Kidney (tissue), 14 donors: Measurements from ENCODE around the gene HNRNPAB. TPM values are rescaled to one million over a fixed set of nuclear protein-coding genes. Genes with fewer than 3 reads are reported as not detected.

Source experiments
- DNase-seq, 5 donors: peaks; one replicate each; pipeline ENCODE4 v3.0.0-alpha.2; 2013 to 2020
- FAIRE-seq: peaks from 2 replicates; lab custom pipeline; 2012; peaks lifted over from hg19 to GRCh38; lab: Jason Lieb, UNC
- H3K27ac ChIP-seq, 2 donors: one replicate each; pipeline ENCODE4 v1.7.0; 2013; ENCODE audit warnings: low read depth in 2 of 2, low read length in 2 of 2, inconsistent platforms in 1 of 2
- H3K27me3 ChIP-seq: one replicate; pipeline ENCODE4 v1.7.1; 2013; ENCODE audit warnings: low read length, inconsistent platforms; ENCODE audit not compliant: control insufficient read depth, insufficient read depth
- H3K36me3 ChIP-seq, 3 donors: one replicate each; pipeline versions ENCODE4 v1.7.0 to v1.7.1; 2013; ENCODE audit warnings: low read length in 3 of 3, control low read depth in 1 of 3, inconsistent platforms in 1 of 3; ENCODE audit not compliant: insufficient read depth in 3 of 3, control insufficient read depth in 2 of 3
- H3K4me1 ChIP-seq, 3 donors: one replicate each; pipeline versions ENCODE4 v1.7.0 to v1.7.1; 2013; ENCODE audit warnings: low read length in 3 of 3, inconsistent platforms in 1 of 3, low read depth in 1 of 3; ENCODE audit not compliant: control insufficient read depth in 2 of 3, insufficient read depth in 2 of 3
- H3K4me3 ChIP-seq, 3 donors: one replicate each; pipeline versions ENCODE4 v1.7.0 to v1.8.1; 2013; ENCODE audit warnings: low read length in 3 of 3, control low read depth in 1 of 3, inconsistent platforms in 1 of 3
- H3K9ac ChIP-seq, 3 donors: one replicate each; pipeline versions ENCODE4 v1.7.0 to v1.7.1; 2013; ENCODE audit warnings: low read length in 3 of 3, control low read depth in 1 of 3, inconsistent platforms in 1 of 3
- H3K9me3 ChIP-seq, 3 donors: one replicate each; pipeline versions ENCODE4 v1.7.0 to v1.7.1; 2013; ENCODE audit warnings: low read length in 3 of 3, control low read depth in 1 of 3, inconsistent platforms in 1 of 3; ENCODE audit not compliant: control insufficient read depth in 2 of 3, insufficient read depth in 1 of 3
- CTCF ChIP-seq: IDR thresholded peaks from 3 replicates; pipeline ENCODE4 v1.5.1; 2012; ENCODE audit warnings: mild to moderate bottlenecking, moderate library complexity, borderline replicate concordance; ENCODE audit not compliant: insufficient read depth; ENCODE audit errors: extremely low read depth
- intact Hi-C: fragments of 100-400 bp; cut with DNase I; formaldehyde crosslinking; loops from one replicate; pipeline ENCODE4 v1.11.1; 2022
- polyA plus RNA-seq: library from polyadenylated mRNA; stranded (reverse); fragments of 350-450 nt; fragmentation: Illumina TruSeq; extraction: RNeasy Lipid Tissue Mini Kit (QIAGEN cat#74804); gene quantifications from one replicate; pipeline ENCODE4 v1.2.3, GENCODE V29; 2014; ENCODE audit warnings: low read depth, low replicate concordance; ENCODE audit not compliant: insufficient read depth
- total RNA-seq: library from RNA; stranded (reverse); fragmentation: NEBNext Ultra II Directional; extraction: Animal tissue kit (Norgen Biotek cat#: 25700); gene quantifications from one replicate; pipeline ENCODE4 v1.2.1, GENCODE V29; 2021
- donor health status: control.
- donor health status: control.
- donor health status: control.
- donor health status: control.
- donor health status: control.
- donor health status: DM: yes; HTN: yes; CAD: no.
- donor health status: Normal renal cell carcinoma (clear cell type).

The HNRNPAB gene
- total and polyA plus RNA-seq, 2 donors from 2014 or later: 81.8 to 130 TPM

GRCh38 chr5:178205749-178206047, 1.4 kb downstream of the HNRNPAB start:
- Histone ChIP-seq H3K9ac (peak overlapping the region; percentile 38 to 68 (median 51)), H3K27me3 (no peaks in the 10 kb centered on the region), H3K4me3 (peak overlapping the region; percentile 74 to 96 (median 92)), H3K36me3 (peaks cover 18 to 41% (median 35%) of the 10 kb centered on the region in 3 donors), H3K4me1 (peaks cover 3 to 15% (median 11%) of the 10 kb centered on the region in 3 donors), H3K27ac (peak overlapping the region in 1 of 2 donors; percentile 33), H3K9me3 (no peaks in the 10 kb centered on the region)
- FAIRE-seq: no peak
- no peak for DNase-seq
- intact Hi-C loops: no loop called here
- TF ChIP-seq CTCF: no peak

- H3K9ac ChIP-seq: peak overlapping the region in 1 of 3 donors; percentile 51
- no peaks in the 10 kb centered on the region for H3K9me3 ChIP-seq
- H3K36me3 ChIP-seq: peaks cover 18 to 49% (median 38%) of the 10 kb centered on the region in 3 donors
- H3K27me3 ChIP-seq: no peaks in the 10 kb centered on the region
- H3K4me3 ChIP-seq: peak overlapping the region; percentile 74 to 96 (median 92)
- H3K27ac ChIP-seq: no peak overlapping the region
- peaks cover 3 to 15% (median 13%) of the 10 kb centered on the region in 3 donors for H3K4me1 ChIP-seq
- TF ChIP-seq CTCF: no peak
- intact Hi-C loops: no loop called here
- FAIRE-seq (no peak), DNase-seq (peak in 1 of 5 donors; percentile 27)
Measured at GRCh38 chr5:178206166-178207101, 2.1 kb downstream of the HNRNPAB start.

GRCh38 chr5:178207183-178207916, 3.0 kb downstream of the HNRNPAB start:
- intact Hi-C loops: no loop called here
- no peaks in the 10 kb centered on the region for H3K27me3 ChIP-seq
- no peak for TF ChIP-seq CTCF
- FAIRE-seq: no peak
- peak overlapping the region in 1 of 3 donors; percentile 16 for H3K4me3 ChIP-seq
- no peak overlapping the region for H3K9ac ChIP-seq
- peaks cover 3 to 16% (median 15%) of the 10 kb centered on the region in 3 donors for H3K4me1 ChIP-seq
- H3K36me3 ChIP-seq: peaks cover 21 to 58% (median 46%) of the 10 kb centered on the region in 3 donors
- no peak overlapping the region for H3K27ac ChIP-seq
- DNase-seq: peak in 2 of 5 donors; percentile 26 to 55
- no peaks in the 10 kb centered on the region for H3K9me3 ChIP-seq
